GM19193 (cell line): ENCODE results near the gene PTGDS.

ENCODE experiments used
- POLR2A ChIP-seq: IDR thresholded peaks from 4 replicates; pipeline ENCODE4 v1.6.1; 2011; ENCODE audit not compliant: insufficient read depth, insufficient read length; ENCODE audit errors: extremely low read depth

The PTGDS gene

DNA sequence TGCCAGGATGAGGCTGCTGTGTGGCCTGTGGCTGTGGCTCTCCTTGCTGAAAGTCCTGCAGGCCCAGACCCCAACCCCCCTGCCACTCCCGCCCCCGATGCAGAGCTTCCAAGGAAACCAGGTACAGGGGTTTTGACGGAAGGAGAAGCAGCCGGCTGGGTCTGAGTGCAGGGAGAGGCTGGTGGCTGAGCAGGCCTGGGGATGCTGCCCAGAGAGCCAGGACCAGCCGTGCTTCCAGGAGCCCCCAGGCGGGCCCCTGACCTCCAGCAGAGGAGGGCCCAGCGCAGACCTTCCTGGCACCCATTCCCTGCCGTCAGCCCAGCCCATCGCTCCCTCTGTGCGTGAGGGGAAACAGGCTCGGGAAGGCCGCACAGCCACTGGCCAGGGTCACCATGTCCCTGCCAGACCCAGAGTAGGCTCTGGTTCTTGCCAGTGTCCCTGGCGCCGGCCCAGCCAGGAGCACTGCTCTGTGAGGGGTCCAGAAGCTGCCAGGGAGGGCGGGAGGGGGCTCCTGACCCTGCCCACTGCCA lies 24.9 kb upstream of the PTGDS start:
- no peak for TF ChIP-seq POLR2A

DNA sequence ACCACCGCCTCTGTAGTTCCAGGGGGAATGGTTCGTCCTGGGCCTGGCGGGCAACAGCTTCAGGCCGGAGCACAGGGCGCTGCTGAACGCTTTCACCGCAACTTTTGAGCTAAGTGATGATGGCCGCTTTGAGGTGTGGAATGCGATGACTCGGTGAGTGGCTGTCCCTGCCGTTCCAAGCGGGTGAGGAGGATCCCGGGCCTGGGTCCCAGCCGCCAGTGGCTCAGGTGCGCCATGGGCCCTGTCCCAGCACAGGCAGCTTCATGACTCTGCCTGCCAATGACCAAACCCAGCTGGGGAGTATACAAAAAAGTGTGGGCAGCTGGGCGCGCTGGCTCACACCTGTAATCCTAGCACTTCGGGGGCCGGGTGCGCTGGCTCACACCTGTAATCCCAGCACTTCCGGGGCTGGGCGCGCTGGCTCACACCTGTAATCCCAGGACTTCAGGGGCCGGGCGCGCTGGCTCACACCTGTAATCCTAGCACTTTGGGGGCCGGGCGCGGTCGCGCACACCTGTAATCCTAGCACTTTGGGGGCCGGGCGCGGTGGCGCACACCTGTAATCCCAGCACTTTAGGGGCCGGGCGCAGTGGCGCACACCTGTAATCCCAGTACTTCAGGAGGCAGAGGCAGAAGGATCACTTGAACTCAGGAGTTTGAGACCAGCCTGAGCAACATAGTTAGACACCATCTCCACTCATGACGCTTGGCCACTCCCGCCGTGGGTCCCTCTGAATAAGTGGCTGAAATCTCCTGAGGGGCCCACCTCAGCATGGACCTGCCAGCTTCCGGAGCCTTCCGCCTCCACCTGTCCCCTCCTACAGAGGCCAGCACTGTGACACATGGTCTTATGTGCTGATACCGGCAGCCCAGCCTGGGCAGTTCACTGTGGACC lies 24.2 kb upstream of the PTGDS start:
- no peak for TF ChIP-seq POLR2A

DNA sequence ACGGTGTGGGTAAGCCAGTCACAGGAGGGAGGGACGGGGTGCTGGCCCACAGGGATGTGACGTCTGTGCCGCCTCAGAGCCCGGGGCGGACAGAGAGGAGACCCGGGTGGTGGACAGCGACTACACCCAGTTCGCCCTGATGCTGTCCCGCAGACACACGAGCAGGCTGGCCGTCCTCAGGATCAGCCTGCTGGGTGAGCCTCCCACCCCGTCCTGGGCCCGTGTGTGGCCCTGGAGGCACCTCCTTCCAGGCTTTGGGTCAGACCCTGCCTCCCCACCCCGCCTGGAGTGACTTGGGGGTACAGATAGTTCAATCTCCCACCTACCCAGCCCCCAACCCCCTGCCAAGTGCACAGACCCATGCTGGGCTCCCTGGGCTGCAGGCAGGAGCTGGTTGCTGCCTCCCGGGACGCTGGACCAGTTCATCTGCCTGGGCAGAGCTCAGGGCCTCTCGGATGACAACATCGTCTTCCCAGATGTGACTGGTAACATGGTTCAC lies 23.5 kb upstream of the PTGDS start:
- TF ChIP-seq POLR2A: no peak

DNA sequence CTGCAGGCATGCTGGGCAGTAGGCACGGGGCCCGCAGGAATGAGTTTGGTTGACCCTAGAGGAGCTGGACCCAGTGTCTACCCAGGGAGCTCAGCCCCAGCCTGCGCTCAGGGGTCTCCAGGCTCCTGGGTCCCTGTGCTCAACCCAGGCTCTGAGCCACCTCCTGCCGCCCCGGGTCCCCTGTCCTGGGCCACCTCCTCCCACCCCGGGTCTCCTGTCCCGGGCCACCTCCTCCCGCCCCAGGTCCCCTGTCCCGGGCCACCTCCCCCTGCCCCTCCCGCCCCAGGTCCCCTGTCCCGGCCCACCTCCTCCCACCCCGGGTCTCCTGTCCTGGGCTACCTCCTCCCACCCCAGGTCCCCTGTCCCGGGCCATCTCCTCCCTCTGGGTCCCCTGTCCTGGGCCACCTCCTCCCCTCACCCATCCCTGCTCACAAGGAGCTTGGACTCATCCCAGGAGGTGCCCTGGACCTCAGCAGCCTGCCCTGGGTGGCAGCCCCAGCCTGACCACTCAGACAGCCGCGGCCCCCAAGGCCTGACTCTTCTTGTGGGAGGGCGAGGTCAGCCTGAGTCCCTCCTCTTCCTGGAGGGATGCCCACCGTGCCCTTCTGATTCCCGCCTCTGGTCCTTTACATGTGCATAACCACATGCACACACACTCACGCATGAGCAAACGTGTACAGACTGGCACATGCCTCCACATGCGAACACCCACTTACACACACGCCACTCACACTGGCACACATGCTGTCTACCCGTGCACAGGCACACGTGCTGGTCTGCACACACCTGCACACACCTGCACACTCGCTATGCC lies 22.8 kb upstream of the PTGDS start:
- TF ChIP-seq POLR2A: no peak

- TF ChIP-seq POLR2A: no peak
These were observed 21.9 kb upstream of the PTGDS start for GRCh38 chr9:136955202-136955942.

GRCh38 chr9:136955943-136956335 lies 21.4 kb upstream of the PTGDS start:
- no peak for TF ChIP-seq POLR2A

GRCh38 chr9:136956604-136957003 lies 20.7 kb upstream of the PTGDS start:
- TF ChIP-seq POLR2A: no peak

DNA sequence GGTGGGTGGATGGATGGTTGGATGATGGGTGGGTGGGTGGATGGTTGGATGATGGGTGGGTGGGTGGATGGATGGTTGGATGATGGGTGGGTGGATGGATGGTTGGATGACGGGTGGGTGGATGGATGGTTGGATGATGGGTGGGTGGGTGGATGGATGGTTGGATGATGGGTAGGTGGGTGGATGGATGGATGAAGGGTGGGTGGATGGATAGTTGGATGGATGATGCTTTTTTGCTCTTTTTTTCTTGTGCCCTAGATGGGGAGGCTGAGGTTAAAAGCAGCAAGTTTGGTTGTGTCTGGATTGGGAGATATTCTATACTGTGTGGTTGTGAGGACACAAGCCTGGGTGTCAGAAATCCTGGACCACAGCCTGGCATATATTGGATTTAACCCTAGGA lies 19.8 kb upstream of the PTGDS start:
- no peak for TF ChIP-seq POLR2A

- no peak for TF ChIP-seq POLR2A
These were observed 19.4 kb upstream of the PTGDS start for GRCh38 chr9:136957901-136958300.

DNA sequence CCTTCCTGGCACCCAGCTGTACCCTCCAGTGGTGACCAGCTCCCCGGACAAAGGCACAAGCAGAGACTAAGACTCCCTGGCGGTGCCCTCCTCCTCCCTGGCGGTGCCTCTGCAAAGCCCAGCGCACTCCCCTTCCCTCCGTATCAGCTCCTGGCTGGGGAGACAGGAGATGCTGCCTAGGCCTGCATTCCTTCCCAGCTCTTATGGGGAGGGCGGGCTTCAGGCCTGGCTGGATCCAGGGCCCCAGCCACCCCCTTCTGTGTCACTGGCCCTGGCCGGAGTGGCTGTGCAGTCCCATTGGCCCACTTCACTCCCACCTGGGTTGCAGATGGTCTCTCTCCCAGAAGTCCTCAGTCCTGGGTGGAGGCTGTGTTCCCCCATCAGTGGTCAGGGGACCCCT lies 18.8 kb upstream of the PTGDS start:
- TF ChIP-seq POLR2A: no peak

- no peak for TF ChIP-seq POLR2A
These were observed 18.1 kb upstream of the PTGDS start for GRCh38 chr9:136958898-136959850.

- no peak for TF ChIP-seq POLR2A
These were observed 16.9 kb upstream of the PTGDS start for GRCh38 chr9:136960212-136960937.

- no peak for TF ChIP-seq POLR2A
These were observed 16.4 kb upstream of the PTGDS start for GRCh38 chr9:136960938-136961275.
